Ovary (tissue), 9 donors: ENCODE results near the gene ACER3. TPM values are rescaled to one million over a fixed set of nuclear protein-coding genes. Genes with fewer than 3 reads are reported as not detected.

Experiments used
- DNase-seq, 5 donors: peaks; one replicate each; pipeline ENCODE4 v3.0.0-alpha.2; 2019 to 2020
- H3K27ac ChIP-seq, 2 donors: fragments of 200-600 bp; one replicate each; pipeline versions ENCODE4 v1.5.1 to v1.8.0; 2019 to 2022
- H3K27me3 ChIP-seq: fragments of 200-600 bp; one replicate; pipeline ENCODE4 v1.8.0; 2022
- H3K36me3 ChIP-seq: fragments of 200-600 bp; sonication (generic); one replicate; pipeline ENCODE4 v1.5.1; 2019
- H3K4me1 ChIP-seq: one replicate; pipeline ENCODE4 v1.8.1; 2013; ENCODE audit warnings: mild to moderate bottlenecking, moderate library complexity; ENCODE audit not compliant: insufficient read depth
- H3K4me3 ChIP-seq: fragments of 200-600 bp; sonication (generic); one replicate; pipeline ENCODE4 v1.5.1; 2017
- H3K9me3 ChIP-seq, 2 donors: fragments of 200-600 bp in 1 of 2; sonication (generic) in 1 of 2; one replicate each; pipeline versions ENCODE4 v1.5.1 to v1.8.1; 2013 to 2019; ENCODE audit warnings: mild to moderate bottlenecking in 1 of 2, moderate library complexity in 1 of 2
- CTCF ChIP-seq, 3 donors: fragments of 450-650 bp in 2 of 3; fragments of 200-600 bp in 1 of 3; IDR thresholded peaks; one replicate each; pipeline versions ENCODE4 v1.5.1 to v1.8.0; 2016 to 2022; ENCODE audit warnings: antibody characterized with exemption in 3 of 3, mild to moderate bottlenecking in 1 of 3
- EP300 ChIP-seq: sonication (generic); formaldehyde crosslinking; IDR thresholded peaks from one replicate; pipeline ENCODE4 v1.6.1; 2017; ENCODE audit warnings: antibody characterized with exemption
- POLR2A ChIP-seq: fragments of 450-650 bp; IDR thresholded peaks from one replicate; pipeline ENCODE4 v1.6.1; 2017; ENCODE audit warnings: antibody characterized with exemption, mild to moderate bottlenecking, moderate library complexity
- WGBS, 3 donors: extraction: QIAGEN DNeasy Blood & Tissue Kit in 1 of 3; methylation state at CpG; one replicate each; pipeline versions ENCODE4 v1.1.5 to v1.1.7; 2013 to 2017; 5-methylcytosine and 5-hydroxymethylcytosine counted together
- intact Hi-C, 4 donors: fragments of 100-400 bp; cut with DNase I; formaldehyde crosslinking; loops; one replicate each; pipeline versions ENCODE4 v1.11.0 to v1.15.1; 2022 to 2023
- polyA plus RNA-seq, 2 donors: library from polyadenylated mRNA; stranded (reverse); fragments of 200-250 nt in 1 of 2; fragments of 350-450 nt in 1 of 2; fragmentation: Illumina TruSeq in 1 of 2; extraction: RNeasy Lipid Tissue Mini Kit (QIAGEN cat#74804) in 1 of 2; gene quantifications; one replicate each; pipeline ENCODE4 v1.2.3, GENCODE V29; 2013 to 2014
- total RNA-seq, 7 donors: library from RNA; depleted of rRNA in 2 of 7; stranded (reverse); fragments of >200 nt in 2 of 7; fragmentation: NEBNext Ultra II Directional in 3 of 7; extraction: Animal tissue kit (Norgen Biotek cat#: 25700) in 3 of 7; gene quantifications; one replicate each; pipeline versions ENCODE4 v1.1.0 to v1.2.4, GENCODE V29; 2016 to 2023
- donor health status: DM: no; HTN: no; CAD: no; lungs with moderate emphysema.
- donor health status: DM: no; HTN: no; CAD: no.
- donor health status: Bipolar disorder and iron deficiency.
- donor health status: DM: yes; HTN: yes; CAD: no.
- donor health status: DM: no; HTN: no; CAD: no.
- donor health status: DM: yes; HTN: yes; CAD: no.

The ACER3 gene
- total and polyA plus RNA-seq, 9 donors: 2.4 to 20.7 (median 8.4) TPM

GRCh38 chr11:77072851-77073327 is 212.2 kb downstream of the ACER3 start:
- no peak for TF ChIP-seq EP300
- TF ChIP-seq CTCF (IDR thresholded peaks at IDR 0.05): no peak
- no peak for TF ChIP-seq POLR2A

GRCh38 chr11:77073328-77074001 is 212.7 kb downstream of the ACER3 start:
- Histone ChIP-seq H3K36me3 (no peaks in the 10 kb centered on the region), H3K27me3 (no peaks in the 10 kb centered on the region), H3K9me3 (no peaks in the 10 kb centered on the region), H3K27ac (peak overlapping the region; percentile 76 to 84), H3K4me3 (no peak overlapping the region), H3K4me1 (peaks cover 27% of the 10 kb centered on the region)
- intact Hi-C loops: no loop called here
- DNase-seq: peak; percentile 92 to 96 (median 92)
- TF ChIP-seq EP300: peak; percentile 35
- TF ChIP-seq CTCF (IDR thresholded peaks at IDR 0.05): peak; percentile 24 to 87 (median 78)
- peak; percentile 30 for TF ChIP-seq POLR2A
- WGBS, 3 donors: 4 to 7% (median 4%) methylated on average over 11 of the region's 11 CpGs

More at GRCh38 chr11:77072851-77073327, 212.2 kb downstream of the ACER3 start:
- intact Hi-C loops: no loop called here
- H3K27me3 ChIP-seq: no peaks in the 10 kb centered on the region
- H3K4me3 ChIP-seq: no peak overlapping the region
- H3K9me3 ChIP-seq: no peaks in the 10 kb centered on the region
- H3K36me3 ChIP-seq: no peaks in the 10 kb centered on the region
- DNase-seq: peak in 1 of 5 donors; percentile 37
- peak overlapping the region; percentile 44 to 84 for H3K27ac ChIP-seq
- WGBS, 3 donors: 38 to 46% (median 39%) methylated on average over 8 of the region's 8 CpGs
- H3K4me1 ChIP-seq: peaks cover 29% of the 10 kb centered on the region

GRCh38 chr11:77074205-77074604 is 213.5 kb downstream of the ACER3 start:
- 79 to 94% (median 87%) methylated on average over 5 of the region's 5 CpGs for WGBS, 3 donors
- TF ChIP-seq CTCF (IDR thresholded peaks at IDR 0.05) (no peak), EP300 (no peak)
- DNase-seq: peak in 3 of 5 donors; percentile 29 to 50 (median 47)

GRCh38 chr11:77074626-77075221 is 214.0 kb downstream of the ACER3 start:
- H3K4me3 ChIP-seq: no peak overlapping the region
- peaks cover 27% of the 10 kb centered on the region for H3K4me1 ChIP-seq
- H3K27ac ChIP-seq: peak overlapping the region; percentile 76 to 84
- TF ChIP-seq CTCF (IDR thresholded peaks at IDR 0.05) (no peak), EP300 (no peak), POLR2A (no peak)
- 76 to 86% (median 86%) methylated on average over 13 to 15 of the region's 15 CpGs for WGBS, 3 donors
- H3K36me3 ChIP-seq: no peaks in the 10 kb centered on the region
- intact Hi-C loops: no loop called here
- DNase-seq: peak in 3 of 5 donors; percentile 20 to 32 (median 31)
- H3K27me3 ChIP-seq: no peaks in the 10 kb centered on the region
- no peaks in the 10 kb centered on the region for H3K9me3 ChIP-seq

More at GRCh38 chr11:77074205-77074604, 213.5 kb downstream of the ACER3 start:
- intact Hi-C loops: no loop called here
- no peaks in the 10 kb centered on the region for H3K27me3 ChIP-seq
- H3K4me3 ChIP-seq: no peak overlapping the region
- no peaks in the 10 kb centered on the region for H3K36me3 ChIP-seq
- peak overlapping the region; percentile 76 to 84 for H3K27ac ChIP-seq
- H3K4me1 ChIP-seq: peaks cover 27% of the 10 kb centered on the region
- H3K9me3 ChIP-seq: no peaks in the 10 kb centered on the region
